Measurements from ENCODE around the gene PDE10A.

DNA sequence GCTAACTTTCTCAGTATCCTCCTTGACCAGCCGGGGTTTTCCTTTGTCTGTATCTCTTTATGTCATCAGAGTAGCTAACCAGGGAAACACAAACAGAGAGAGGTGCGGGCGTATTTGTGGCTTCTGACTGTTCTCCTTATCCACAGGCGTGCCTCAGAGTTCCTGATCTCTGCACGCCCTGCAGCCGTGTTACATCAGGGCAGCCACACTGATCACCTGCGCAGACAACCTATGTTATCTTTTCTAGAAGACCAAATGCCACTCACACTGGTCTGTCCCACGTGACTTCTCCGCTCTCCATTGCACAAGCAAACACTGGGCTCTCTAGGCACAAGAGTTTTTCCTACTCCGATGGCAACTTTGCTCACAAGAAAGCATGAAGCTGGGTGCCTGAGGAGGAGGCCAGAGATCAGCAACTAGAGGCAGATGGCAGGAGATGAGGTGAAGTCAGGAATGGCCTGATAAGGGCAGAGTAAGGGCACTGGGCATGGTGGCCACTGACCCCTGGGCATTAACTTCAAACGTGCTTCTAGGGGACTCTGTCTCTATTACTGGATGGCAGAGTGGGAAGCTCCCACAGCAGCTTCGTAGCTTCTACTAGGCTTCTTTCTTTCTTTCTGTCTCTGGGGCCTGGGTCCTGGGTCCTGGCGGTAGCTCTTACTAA, 4.5 kb downstream of the PDE10A start:
- TF ChIP-seq GATA2 (IDR thresholded peaks at IDR 0.05; ENCODE audit: low read depth, low read length): no peak
- TF ChIP-seq GATA3 (IDR thresholded peaks at IDR 0.05; ENCODE audit: low read depth, low read length): no peak

Measured in SH-SY5Y (cell line).